ENCODE data around the gene KANK4.

- TF ChIP-seq, protein P1, sequence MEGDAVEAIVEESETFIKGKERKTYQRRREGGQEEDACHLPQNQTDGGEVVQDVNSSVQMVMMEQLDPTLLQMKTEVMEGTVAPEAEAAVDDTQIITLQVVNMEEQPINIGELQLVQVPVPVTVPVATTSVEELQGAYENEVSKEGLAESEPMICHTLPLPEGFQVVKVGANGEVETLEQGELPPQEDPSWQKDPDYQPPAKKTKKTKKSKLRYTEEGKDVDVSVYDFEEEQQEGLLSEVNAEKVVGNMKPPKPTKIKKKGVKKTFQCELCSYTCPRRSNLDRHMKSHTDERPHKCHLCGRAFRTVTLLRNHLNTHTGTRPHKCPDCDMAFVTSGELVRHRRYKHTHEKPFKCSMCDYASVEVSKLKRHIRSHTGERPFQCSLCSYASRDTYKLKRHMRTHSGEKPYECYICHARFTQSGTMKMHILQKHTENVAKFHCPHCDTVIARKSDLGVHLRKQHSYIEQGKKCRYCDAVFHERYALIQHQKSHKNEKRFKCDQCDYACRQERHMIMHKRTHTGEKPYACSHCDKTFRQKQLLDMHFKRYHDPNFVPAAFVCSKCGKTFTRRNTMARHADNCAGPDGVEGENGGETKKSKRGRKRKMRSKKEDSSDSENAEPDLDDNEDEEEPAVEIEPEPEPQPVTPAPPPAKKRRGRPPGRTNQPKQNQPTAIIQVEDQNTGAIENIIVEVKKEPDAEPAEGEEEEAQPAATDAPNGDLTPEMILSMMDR (IDR thresholded peaks at IDR 0.05 in 4 of 5, conservative IDR thresholded peaks at IDR 0.05 in 1 of 5) = no peak
- no peak for TF ChIP-seq POLR2A (IDR thresholded peaks at IDR 0.05)
Observed at GRCh38 chr1:62304975-62305374, 14.3 kb downstream of the KANK4 start.

All from gastrocnemius medialis (tissue), 4 donors.